T-cell (primary cell): ENCODE measurements around the gene SETD2. TPM values are rescaled to one million over a fixed set of nuclear protein-coding genes. Genes with fewer than 3 reads are reported as not detected.

ENCODE experiments used
- ATAC-seq, 4 experiments: fragments of 200-7000 bp in 3 of 4; fragments of 150-1000 bp in 1 of 4; cut with Tn5 transposase; replicated peaks in 1 of 4; 1 replicate in 3 of 4; 2 replicates in 1 of 4; pipeline ENCODE4 v1.10.0; 2021; ENCODE audit warnings: moderate library complexity in 3 of 4, mild to moderate bottlenecking in 2 of 4, moderate number of reproducible peaks in 1 of 4
- CTCF ChIA-PET, 2 donors: fragments of 300-600 bp; sonication (Branson Sonifier 250); formaldehyde crosslinking; loops; one replicate each; lab custom pipeline; 2022; ENCODE audit warnings: antibody characterized with exemption in 2 of 2; lab: Charles Lee
- POLR2A ChIA-PET, 2 donors: fragments of 300-600 bp; sonication (Branson Sonifier 250); formaldehyde crosslinking; loops; one replicate each; lab custom pipeline; 2022; ENCODE audit warnings: antibody characterized with exemption in 2 of 2; lab: Charles Lee
- DNase-seq, 35 experiments: peaks; one replicate each; pipeline versions ENCODE4 v3.0.0 to v3.0.0-alpha.2; 2013 to 2023
- H3K27ac ChIP-seq: one replicate; pipeline ENCODE4 v1.5.1; 2013; ENCODE audit warnings: low read length
- H3K27me3 ChIP-seq, 2 experiments: replicated peaks in 1 of 2; 1 replicate in 1 of 2; 2 replicates in 1 of 2; pipeline versions ENCODE4 v1.6.1 to v1.7.0; 2013; ENCODE audit warnings: low read length in 1 of 2, mixed read lengths in 1 of 2; ENCODE audit not compliant: control insufficient read depth in 2 of 2, insufficient read depth in 2 of 2; ENCODE audit errors: extremely low read depth in 1 of 2
- H3K36me3 ChIP-seq, 2 donors: 1 replicate in 1 of 2; 2 replicates in 1 of 2; pipeline versions ENCODE4 v1.6.1 to v1.7.0; 2013; ENCODE audit warnings: low read length in 1 of 2; ENCODE audit not compliant: control insufficient read depth in 2 of 2, insufficient read depth in 1 of 2; ENCODE audit errors: extremely low read depth in 1 of 2
- H3K4me1 ChIP-seq, 2 experiments: 1 replicate in 1 of 2; 2 replicates in 1 of 2; pipeline versions ENCODE4 v1.6.1 to v1.7.0; 2013; ENCODE audit warnings: low read length in 2 of 2, mixed read lengths in 1 of 2; ENCODE audit not compliant: insufficient read depth in 2 of 2, control insufficient read depth in 1 of 2; ENCODE audit errors: extremely low read depth in 1 of 2
- H3K4me3 ChIP-seq, 2 donors: 1 replicate in 1 of 2; 2 replicates in 1 of 2; pipeline versions ENCODE4 v1.5.1 to v1.7.0; 2013; ENCODE audit warnings: mild to moderate bottlenecking in 2 of 2, low read length in 1 of 2, moderate library complexity in 1 of 2; ENCODE audit not compliant: control insufficient read depth in 1 of 2; ENCODE audit errors: extremely low read depth in 1 of 2
- H3K9me3 ChIP-seq: 2 replicates; pipeline ENCODE4 v1.7.0; 2013
- H3K27ac Mint-ChIP-seq, 2 donors: one replicate each; pipeline ENCODE4 v1.8.0; 2020 to 2021; ENCODE audit warnings: mild to moderate bottlenecking in 2 of 2, mixed read lengths in 2 of 2
- H3K27me3 Mint-ChIP-seq, 2 donors: one replicate each; pipeline ENCODE4 v1.8.0; 2021 to 2022; ENCODE audit warnings: mixed read lengths in 2 of 2
- H3K36me3 Mint-ChIP-seq: one replicate; pipeline ENCODE4 v1.8.0; 2021; ENCODE audit warnings: mixed read lengths
- H3K4me1 Mint-ChIP-seq, 3 donors: one replicate each; pipeline ENCODE4 v1.8.0; 2020 to 2022; ENCODE audit warnings: mixed read lengths in 3 of 3, mild to moderate bottlenecking in 1 of 3
- H3K4me3 Mint-ChIP-seq, 3 donors: one replicate each; pipeline ENCODE4 v1.8.0; 2020 to 2022; ENCODE audit warnings: mild to moderate bottlenecking in 3 of 3, mixed read lengths in 3 of 3, moderate library complexity in 3 of 3
- H3K9me3 Mint-ChIP-seq, 3 donors: one replicate each; pipeline ENCODE4 v1.8.0; 2020 to 2022; ENCODE audit warnings: mixed read lengths in 3 of 3
- WGBS: methylation state at CpG from one replicate; pipeline ENCODE4 v1.1.5; 2013; ENCODE audit warnings: missing lambda C conversion rate; ENCODE audit not compliant: insufficient coverage; 5-methylcytosine and 5-hydroxymethylcytosine counted together
- total RNA-seq, 35 experiments: library from RNA in 6 of 35; stranded (reverse) in 6 of 35; fragments of 120-200 nt in 1 of 35; gene quantifications; one replicate each; pipeline versions ENCODE4 v1.2.1 to v1.2.4 and lab custom pipeline; 2013 to 2026

The SETD2 gene
- total RNA-seq, 5 donors from 2014 or later (not counting 1 experiment from before 2014, with no cell fraction given) = 58.1 to 84.6 (median 63.9) TPM

- DNase-seq (no peak), ATAC-seq (no peak)
- Mint-ChIP-seq H3K27me3 (no peaks in the 10 kb centered on the region), H3K4me1 (peaks cover 5 to 6% (median 6%) of the 10 kb centered on the region in 3 donors), H3K9me3 (no peaks in the 10 kb centered on the region), H3K27ac (no peak overlapping the region), H3K36me3 (peaks cover 47% of the 10 kb centered on the region), H3K4me3 (no peak overlapping the region)
- 100% methylated on average over 2 of the region's 2 CpGs for WGBS
- no peaks in the 10 kb centered on the region for H3K9me3 ChIP-seq
- H3K36me3 ChIP-seq = peaks cover 4 to 55% of the 10 kb centered on the region in 2 donors
- no peaks in the 10 kb centered on the region for H3K4me1 ChIP-seq
- H3K4me3 ChIP-seq = no peak overlapping the region
- no peak overlapping the region for H3K27ac ChIP-seq
- ChIA-PET POLR2A (interaction anchor here in 1 of 2 donors (0.6 kb wide), 1 partner anchor 23 kb away, joined by 4 read pairs; no protein-coding TSS in a partner anchor), CTCF (no interaction called here)
- no peaks in the 10 kb centered on the region for H3K27me3 ChIP-seq
Observed at GRCh38 chr3:47089630-47090029, 74.3 kb downstream of the SETD2 start.

- Histone ChIP-seq H3K36me3 (peaks cover 4 to 73% of the 10 kb centered on the region in 2 donors), H3K4me3 (no peak overlapping the region), H3K27me3 (no peaks in the 10 kb centered on the region), H3K4me1 (no peaks in the 10 kb centered on the region), H3K27ac (no peak overlapping the region), H3K9me3 (no peaks in the 10 kb centered on the region)
- no peak overlapping the region for H3K4me3 Mint-ChIP-seq
- no peaks in the 10 kb centered on the region for H3K27me3 Mint-ChIP-seq
- WGBS = no CpG with 5 or more reads among the region's 7 CpGs
- ATAC-seq = no peak
- H3K9me3 Mint-ChIP-seq = no peaks in the 10 kb centered on the region
- H3K27ac Mint-ChIP-seq = no peak overlapping the region
- no peak for DNase-seq
- H3K36me3 Mint-ChIP-seq = peaks cover 65% of the 10 kb centered on the region
- ChIA-PET CTCF (no interaction called here), POLR2A (no interaction called here)
- H3K4me1 Mint-ChIP-seq = peaks cover 18 to 25% (median 24%) of the 10 kb centered on the region in 3 donors
Observed at GRCh38 chr3:47086071-47086470, 77.8 kb downstream of the SETD2 start.

GRCh38 chr3:47083786-47084185 lies 80.1 kb downstream of the SETD2 start:
- no peaks in the 10 kb centered on the region for H3K9me3 Mint-ChIP-seq
- WGBS = 50% methylated on average over 2 of the region's 3 CpGs
- no peak for ATAC-seq
- peaks cover 28% of the 10 kb centered on the region in 3 donors for H3K4me1 Mint-ChIP-seq
- peaks cover 74% of the 10 kb centered on the region for H3K36me3 Mint-ChIP-seq
- H3K4me1 ChIP-seq = no peaks in the 10 kb centered on the region
- DNase-seq = peak in 1 of 35 experiments; percentile 8
- H3K27me3 Mint-ChIP-seq = no peaks in the 10 kb centered on the region
- no peaks in the 10 kb centered on the region for H3K27me3 ChIP-seq
- H3K4me3 Mint-ChIP-seq = no peak overlapping the region
- no peaks in the 10 kb centered on the region for H3K9me3 ChIP-seq
- POLR2A ChIA-PET = interaction anchor here in 1 of 2 donors (0.6 kb wide), 1 partner anchor 15 kb away, joined by 3 read pairs; no protein-coding TSS in a partner anchor
- CTCF ChIA-PET = no interaction called here
- no peak overlapping the region for H3K27ac ChIP-seq
- peak overlapping the region; percentile 60 to 66 for H3K27ac Mint-ChIP-seq
- H3K36me3 ChIP-seq = peaks cover 4 to 77% of the 10 kb centered on the region in 2 donors
- H3K4me3 ChIP-seq = no peak overlapping the region

- Histone ChIP-seq H3K27me3 (no peaks in the 10 kb centered on the region), H3K4me3 (no peak overlapping the region), H3K4me1 (no peaks in the 10 kb centered on the region), H3K36me3 (peaks cover 4 to 76% of the 10 kb centered on the region in 2 donors), H3K27ac (no peak overlapping the region), H3K9me3 (no peaks in the 10 kb centered on the region)
- Mint-ChIP-seq H3K9me3 (no peaks in the 10 kb centered on the region), H3K4me3 (no peak overlapping the region), H3K27me3 (no peaks in the 10 kb centered on the region), H3K27ac (peak overlapping the region; percentile 30 to 75), H3K4me1 (peaks cover 28 to 30% (median 28%) of the 10 kb centered on the region in 3 donors), H3K36me3 (peaks cover 69% of the 10 kb centered on the region)
- ChIA-PET CTCF (interaction anchor here in 1 of 2 donors (1.0 kb wide), 1 partner anchor 242 kb away, joined by 3 read pairs; no protein-coding TSS in a partner anchor), POLR2A (no interaction called here)
- DNase-seq = no peak
- no peak for ATAC-seq
- no CpG with 5 or more reads among the region's 1 CpG for WGBS
Observed at GRCh38 chr3:47082519-47082918, 81.4 kb downstream of the SETD2 start.

GRCh38 chr3:47079432-47079831 lies 84.5 kb downstream of the SETD2 start:
- ChIA-PET POLR2A (interaction anchor here in 1 of 2 donors (0.5 kb wide), 1 partner anchor 57 kb away, joined by 3 read pairs; no protein-coding TSS in a partner anchor), CTCF (no interaction called here)
- Histone ChIP-seq H3K27me3 (no peaks in the 10 kb centered on the region), H3K27ac (no peak overlapping the region), H3K4me3 (no peak overlapping the region), H3K9me3 (no peaks in the 10 kb centered on the region), H3K4me1 (no peaks in the 10 kb centered on the region), H3K36me3 (peaks cover 0 to 56% of the 10 kb centered on the region in 2 donors)
- Mint-ChIP-seq H3K27me3 (no peaks in the 10 kb centered on the region), H3K9me3 (no peaks in the 10 kb centered on the region), H3K27ac (peak overlapping the region; percentile 17 to 44), H3K4me1 (peaks cover 28 to 40% (median 35%) of the 10 kb centered on the region in 3 donors), H3K36me3 (peaks cover 69% of the 10 kb centered on the region), H3K4me3 (no peak overlapping the region)
- DNase-seq = no peak
- no peak for ATAC-seq

GRCh38 chr3:47073685-47074084 lies 90.2 kb downstream of the SETD2 start:
- POLR2A ChIA-PET = no interaction called here
- WGBS = no CpG with 5 or more reads among the region's 2 CpGs

More at GRCh38 chr3:47073685-47074084, 90.2 kb downstream of the SETD2 start:
- Mint-ChIP-seq H3K27me3 (no peaks in the 10 kb centered on the region), H3K9me3 (no peaks in the 10 kb centered on the region), H3K27ac (peak overlapping the region in 1 of 2 donors; percentile 57), H3K36me3 (peaks cover 53% of the 10 kb centered on the region), H3K4me1 (peaks cover 34 to 36% (median 36%) of the 10 kb centered on the region in 3 donors), H3K4me3 (no peak overlapping the region)
- DNase-seq (no peak), ATAC-seq (no peak)
- H3K36me3 ChIP-seq = peaks cover 0 to 24% of the 10 kb centered on the region in 2 donors
- no peak overlapping the region for H3K4me3 ChIP-seq
- H3K27me3 ChIP-seq = no peaks in the 10 kb centered on the region
- no peak overlapping the region for H3K27ac ChIP-seq
- CTCF ChIA-PET = no interaction called here
- no peaks in the 10 kb centered on the region for H3K4me1 ChIP-seq
- H3K9me3 ChIP-seq = no peaks in the 10 kb centered on the region
